ENCODE data around the gene ZNF860.

The ZNF860 gene

GRCh38 chr3:31957106-31957505 lies 24.4 kb upstream of the ZNF860 start:
- Histone ChIP-seq H4K5ac (ENCODE audit: low read length) (no peak overlapping the region), H3K56ac (ENCODE audit: low read length) (no peak overlapping the region), H3K23ac (ENCODE audit: low read length) (no peak overlapping the region), H3K4me2 (ENCODE audit: low read length) (no peak overlapping the region), H2BK5ac (ENCODE audit: low read length) (no peak overlapping the region), H2BK15ac (replicated peaks; ENCODE audit: low read depth) (no peak overlapping the region), H3K27ac (ENCODE audit: low read depth, low read length) (no peak overlapping the region), H3K79me1 (ENCODE audit: low read length) (peaks cover 4% of the 10 kb centered on the region), H3K18ac (ENCODE audit: low read length) (no peak overlapping the region), H3K36me3 (ENCODE audit: control insufficient read depth, insufficient read depth, low read length) (no peaks in the 10 kb centered on the region), H3K27me3 (ENCODE audit: insufficient read depth, low read length, poor library complexity) (no peaks in the 10 kb centered on the region), H3K9ac (ENCODE audit: low read length) (no peak overlapping the region), H2BK120ac (ENCODE audit: low read depth, low read length) (no peak overlapping the region), H4K8ac (ENCODE audit: low read depth, low read length) (no peak overlapping the region), H3K79me2 (ENCODE audit: control insufficient read depth, insufficient read depth, low read length) (peaks cover 29% of the 10 kb centered on the region), H2AK5ac (ENCODE audit: low read length) (no peak overlapping the region), H3K4ac (ENCODE audit: low read depth, low read length) (no peak overlapping the region), H3K4me3 (ENCODE audit: low read length) (no peak overlapping the region), H3K4me1 (ENCODE audit: control insufficient read depth, low read depth, low read length) (peaks cover 15% of the 10 kb centered on the region)
- WGBS (ENCODE audit: extremely low coverage, insufficient coverage, low lambda C conversion rate), result no CpG with 5 or more reads among the region's 3 CpGs
- DNase-seq, result no peak

GRCh38 chr3:31958701-31959152 lies 22.8 kb upstream of the ZNF860 start:
- no peak for DNase-seq
- Histone ChIP-seq H2AK5ac (ENCODE audit: low read length) (no peak overlapping the region), H4K8ac (ENCODE audit: low read depth, low read length) (no peak overlapping the region), H3K18ac (ENCODE audit: low read length) (peak overlapping the region; percentile 68), H4K5ac (ENCODE audit: low read length) (no peak overlapping the region), H2BK120ac (ENCODE audit: low read depth, low read length) (no peak overlapping the region), H3K4ac (ENCODE audit: low read depth, low read length) (no peak overlapping the region), H3K27ac (ENCODE audit: low read depth, low read length) (no peak overlapping the region), H3K23ac (ENCODE audit: low read length) (no peak overlapping the region), H2BK15ac (replicated peaks; ENCODE audit: low read depth) (peak overlapping the region; percentile 36), H3K9ac (ENCODE audit: low read length) (no peak overlapping the region), H3K36me3 (ENCODE audit: control insufficient read depth, insufficient read depth, low read length) (no peaks in the 10 kb centered on the region), H3K4me1 (ENCODE audit: control insufficient read depth, low read depth, low read length) (peaks cover 15% of the 10 kb centered on the region), H3K4me2 (ENCODE audit: low read length) (no peak overlapping the region), H3K79me2 (ENCODE audit: control insufficient read depth, insufficient read depth, low read length) (peaks cover 29% of the 10 kb centered on the region), H3K4me3 (ENCODE audit: low read length) (no peak overlapping the region), H3K79me1 (ENCODE audit: low read length) (peaks cover 2% of the 10 kb centered on the region), H3K27me3 (ENCODE audit: insufficient read depth, low read length, poor library complexity) (no peaks in the 10 kb centered on the region), H2BK5ac (ENCODE audit: low read length) (no peak overlapping the region), H3K56ac (ENCODE audit: low read length) (no peak overlapping the region)
- WGBS (ENCODE audit: extremely low coverage, insufficient coverage, low lambda C conversion rate), result no CpG with 5 or more reads among the region's 3 CpGs

GRCh38 chr3:31959251-31959650 lies 22.3 kb upstream of the ZNF860 start:
- H3K36me3 ChIP-seq (ENCODE audit: control insufficient read depth, insufficient read depth, low read length), result no peaks in the 10 kb centered on the region
- peak overlapping the region; percentile 36 for H2BK15ac ChIP-seq (replicated peaks; ENCODE audit: low read depth)
- no peak overlapping the region for H3K56ac ChIP-seq (ENCODE audit: low read length)
- H3K4me3 ChIP-seq (ENCODE audit: low read length), result no peak overlapping the region
- no peak overlapping the region for H4K5ac ChIP-seq (ENCODE audit: low read length)
- no peak overlapping the region for H3K18ac ChIP-seq (ENCODE audit: low read length)
- no peak overlapping the region for H3K4ac ChIP-seq (ENCODE audit: low read depth, low read length)
- H3K27me3 ChIP-seq (ENCODE audit: insufficient read depth, low read length, poor library complexity), result no peaks in the 10 kb centered on the region
- H3K4me1 ChIP-seq (ENCODE audit: control insufficient read depth, low read depth, low read length), result peaks cover 15% of the 10 kb centered on the region
- DNase-seq, result no peak
- H3K79me2 ChIP-seq (ENCODE audit: control insufficient read depth, insufficient read depth, low read length), result peaks cover 28% of the 10 kb centered on the region
- no peak overlapping the region for H2AK5ac ChIP-seq (ENCODE audit: low read length)
- H3K23ac ChIP-seq (ENCODE audit: low read length), result no peak overlapping the region
- no peak overlapping the region for H2BK120ac ChIP-seq (ENCODE audit: low read depth, low read length)
- no peak overlapping the region for H3K9ac ChIP-seq (ENCODE audit: low read length)
- peaks cover 2% of the 10 kb centered on the region for H3K79me1 ChIP-seq (ENCODE audit: low read length)
- H2BK5ac ChIP-seq (ENCODE audit: low read length), result no peak overlapping the region
- no peak overlapping the region for H4K8ac ChIP-seq (ENCODE audit: low read depth, low read length)
- no CpG with 5 or more reads among the region's 2 CpGs for WGBS (ENCODE audit: extremely low coverage, insufficient coverage, low lambda C conversion rate)
- no peak overlapping the region for H3K4me2 ChIP-seq (ENCODE audit: low read length)
- H3K27ac ChIP-seq (ENCODE audit: low read depth, low read length), result no peak overlapping the region

- no peak overlapping the region for H3K23ac ChIP-seq (ENCODE audit: low read length)
- no peak overlapping the region for H2BK5ac ChIP-seq (ENCODE audit: low read length)
- peak overlapping the region; percentile 39 for H3K18ac ChIP-seq (ENCODE audit: low read length)
- H2BK15ac ChIP-seq (replicated peaks; ENCODE audit: low read depth), result peak overlapping the region; percentile 3
- H3K36me3 ChIP-seq (ENCODE audit: control insufficient read depth, insufficient read depth, low read length), result no peaks in the 10 kb centered on the region
- H3K79me2 ChIP-seq (ENCODE audit: control insufficient read depth, insufficient read depth, low read length), result peaks cover 26% of the 10 kb centered on the region
- H3K4me3 ChIP-seq (ENCODE audit: low read length), result no peak overlapping the region
- no peak overlapping the region for H4K5ac ChIP-seq (ENCODE audit: low read length)
- H3K4me1 ChIP-seq (ENCODE audit: control insufficient read depth, low read depth, low read length), result peaks cover 15% of the 10 kb centered on the region
- H3K79me1 ChIP-seq (ENCODE audit: low read length), result peaks cover 2% of the 10 kb centered on the region
- peak overlapping the region; percentile 22 for H3K9ac ChIP-seq (ENCODE audit: low read length)
- no CpG with 5 or more reads among the region's 7 CpGs for WGBS (ENCODE audit: extremely low coverage, insufficient coverage, low lambda C conversion rate)
- peak overlapping the region; percentile 35 for H3K27ac ChIP-seq (ENCODE audit: low read depth, low read length)
- no peak overlapping the region for H3K4ac ChIP-seq (ENCODE audit: low read depth, low read length)
- no peak overlapping the region for H3K4me2 ChIP-seq (ENCODE audit: low read length)
- no peaks in the 10 kb centered on the region for H3K27me3 ChIP-seq (ENCODE audit: insufficient read depth, low read length, poor library complexity)
- no peak overlapping the region for H2BK120ac ChIP-seq (ENCODE audit: low read depth, low read length)
- peak overlapping the region; percentile 61 for H3K56ac ChIP-seq (ENCODE audit: low read length)
- H2AK5ac ChIP-seq (ENCODE audit: low read length), result no peak overlapping the region
- no peak overlapping the region for H4K8ac ChIP-seq (ENCODE audit: low read depth, low read length)
- peak; percentile 71 for DNase-seq
Observed at GRCh38 chr3:31959951-31960792, 21.4 kb upstream of the ZNF860 start.

DNA sequence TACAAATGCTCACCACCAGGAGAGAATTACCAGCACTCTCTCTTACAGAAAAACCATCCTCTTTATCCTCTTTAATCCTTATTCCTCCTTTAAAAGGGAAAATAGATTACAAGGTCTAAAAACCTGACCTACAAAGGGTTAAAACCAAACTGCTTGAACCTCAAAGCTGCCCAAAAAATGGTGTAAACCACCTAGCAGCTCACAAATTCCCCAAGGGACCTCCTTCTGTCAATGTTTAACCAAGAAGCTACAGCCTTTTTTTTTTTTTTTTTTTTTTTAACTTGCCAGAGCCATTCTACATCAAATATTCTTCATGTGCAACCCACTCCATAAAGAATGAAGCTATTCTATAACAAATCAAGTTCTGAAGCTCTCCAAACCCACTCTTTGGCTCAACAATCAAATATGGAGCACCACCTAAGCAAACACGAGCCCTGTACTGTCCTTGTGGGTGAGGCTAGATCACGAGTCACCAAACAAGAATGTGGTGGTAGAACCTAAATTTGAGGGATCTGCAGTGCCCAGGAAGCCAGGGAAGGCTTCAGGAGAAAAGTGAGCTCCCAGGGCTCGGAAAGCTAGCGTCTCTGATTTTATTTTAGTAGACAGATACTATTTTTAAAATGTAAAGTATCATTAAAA lies 20.6 kb upstream of the ZNF860 start:
- H2BK15ac ChIP-seq (replicated peaks; ENCODE audit: low read depth), result no peak overlapping the region
- no peak overlapping the region for H3K23ac ChIP-seq (ENCODE audit: low read length)
- no peak overlapping the region for H3K4me3 ChIP-seq (ENCODE audit: low read length)
- no peaks in the 10 kb centered on the region for H3K79me1 ChIP-seq (ENCODE audit: low read length)
- H4K5ac ChIP-seq (ENCODE audit: low read length), result no peak overlapping the region
- no peak overlapping the region for H3K56ac ChIP-seq (ENCODE audit: low read length)
- peak overlapping the region; percentile 30 for H3K27ac ChIP-seq (ENCODE audit: low read depth, low read length)
- no peak overlapping the region for H3K9ac ChIP-seq (ENCODE audit: low read length)
- H3K27me3 ChIP-seq (ENCODE audit: insufficient read depth, low read length, poor library complexity), result no peaks in the 10 kb centered on the region
- no CpG with 5 or more reads among the region's 4 CpGs for WGBS (ENCODE audit: extremely low coverage, insufficient coverage, low lambda C conversion rate)
- H2AK5ac ChIP-seq (ENCODE audit: low read length), result no peak overlapping the region
- H3K4ac ChIP-seq (ENCODE audit: low read depth, low read length), result no peak overlapping the region
- H3K36me3 ChIP-seq (ENCODE audit: control insufficient read depth, insufficient read depth, low read length), result no peaks in the 10 kb centered on the region
- peak overlapping the region; percentile 76 for H3K18ac ChIP-seq (ENCODE audit: low read length)
- no peak overlapping the region for H4K8ac ChIP-seq (ENCODE audit: low read depth, low read length)
- H3K4me1 ChIP-seq (ENCODE audit: control insufficient read depth, low read depth, low read length), result peaks cover 15% of the 10 kb centered on the region
- H3K79me2 ChIP-seq (ENCODE audit: control insufficient read depth, insufficient read depth, low read length), result peaks cover 20% of the 10 kb centered on the region
- H2BK5ac ChIP-seq (ENCODE audit: low read length), result no peak overlapping the region
- peak overlapping the region; percentile 61 for H2BK120ac ChIP-seq (ENCODE audit: low read depth, low read length)
- DNase-seq, result peak; percentile 83
- H3K4me2 ChIP-seq (ENCODE audit: low read length), result no peak overlapping the region
